HepG2 (cell line): ENCODE results near the gene TPTE2. TPM values are rescaled to one million over a fixed set of nuclear protein-coding genes. Genes with fewer than 3 reads are reported as not detected.

Experiments
- ADNP ChIP-seq: sonication (generic); formaldehyde crosslinking; IDR thresholded peaks from 2 replicates; pipeline ENCODE4 v1.4.0; 2020; ENCODE audit warnings: missing genetic modification reagents
- BCL3 ChIP-seq: sonication (generic); formaldehyde crosslinking; IDR thresholded peaks from 2 replicates; pipeline ENCODE4 v1.5.1; 2020; ENCODE audit warnings: mild to moderate bottlenecking, missing genetic modification reagents, moderate library complexity
- GATAD1 ChIP-seq: IDR thresholded peaks from 2 replicates; pipeline ENCODE4 v1.6.1; 2016; ENCODE audit warnings: missing genetic modification reagents, missing compliant biosample characterization
- ISX ChIP-seq: sonication (generic); formaldehyde crosslinking; conservative IDR thresholded peaks from 2 replicates; pipeline ENCODE4 v1.5.0; 2020; ENCODE audit warnings: missing genetic modification reagents
- KLF11 ChIP-seq: IDR thresholded peaks from 2 replicates; pipeline ENCODE4 v1.6.1; 2016; ENCODE audit warnings: missing compliant biosample characterization
- KLF12 ChIP-seq: sonication (generic); formaldehyde crosslinking; IDR thresholded peaks from 2 replicates; pipeline ENCODE4 v1.4.0; 2020; ENCODE audit warnings: missing genetic modification reagents, borderline replicate concordance
- MAFF ChIP-seq: IDR thresholded peaks from 2 replicates; pipeline ENCODE4 v1.6.1; 2011; ENCODE audit warnings: low read depth, low read length, improper control_type of control experiment
- RERE ChIP-seq: IDR thresholded peaks from 2 replicates; pipeline ENCODE4 v1.6.1; 2016; ENCODE audit warnings: low read depth, missing genetic modification reagents, missing compliant biosample characterization
- THAP9 ChIP-seq: sonication (generic); formaldehyde crosslinking; IDR thresholded peaks from 2 replicates; pipeline ENCODE4; 2020; ENCODE audit warnings: missing genetic modification reagents, mild to moderate bottlenecking, borderline replicate concordance
- THRA ChIP-seq: sonication (generic); formaldehyde crosslinking; IDR thresholded peaks from 2 replicates; pipeline ENCODE4 v1.4.0; 2020; ENCODE audit warnings: missing genetic modification reagents, borderline replicate concordance
- ZBTB3 ChIP-seq: sonication (generic); formaldehyde crosslinking; IDR thresholded peaks from 2 replicates; pipeline ENCODE4 v1.4.0; 2020; ENCODE audit warnings: low read depth, mild to moderate bottlenecking, moderate library complexity, missing genetic modification reagents, borderline replicate concordance
- ZNF20 ChIP-seq: sonication (generic); formaldehyde crosslinking; IDR thresholded peaks from 2 replicates; pipeline ENCODE4 v1.4.0; 2020; ENCODE audit warnings: mild to moderate bottlenecking, moderate library complexity, missing genetic modification reagents
- ZNF296 ChIP-seq: sonication (generic); formaldehyde crosslinking; conservative IDR thresholded peaks from 2 replicates; pipeline ENCODE4 v1.5.0; 2020; ENCODE audit warnings: mild to moderate bottlenecking, missing genetic modification reagents
- ZNF468 ChIP-seq: sonication (generic); formaldehyde crosslinking; IDR thresholded peaks from 2 replicates; pipeline ENCODE4 v1.8.0; 2022; ENCODE audit warnings: mild to moderate bottlenecking, moderate library complexity, missing genetic modification reagents
- ZNF552 ChIP-seq: sonication (generic); formaldehyde crosslinking; IDR thresholded peaks from 2 replicates; pipeline ENCODE4 v1.9.0; 2022; ENCODE audit warnings: missing genetic modification reagents, mild to moderate bottlenecking, borderline replicate concordance
- ZNF576 ChIP-seq: sonication (generic); formaldehyde crosslinking; IDR thresholded peaks from 2 replicates; pipeline ENCODE4 v1.4.0; 2020; ENCODE audit warnings: mild to moderate bottlenecking, missing genetic modification reagents
- ZNF678 ChIP-seq: sonication (generic); formaldehyde crosslinking; IDR thresholded peaks from 2 replicates; pipeline ENCODE4 v1.4.0; 2020; ENCODE audit warnings: mild to moderate bottlenecking, missing genetic modification reagents
- ZNF772 ChIP-seq: sonication (generic); formaldehyde crosslinking; IDR thresholded peaks from 2 replicates; pipeline ENCODE4 v1.5.0; 2020; ENCODE audit warnings: mild to moderate bottlenecking, missing genetic modification reagents
- ZNF780A ChIP-seq: sonication (generic); formaldehyde crosslinking; IDR thresholded peaks from 2 replicates; pipeline ENCODE4 v1.8.0; 2022; ENCODE audit warnings: mild to moderate bottlenecking, missing genetic modification reagents, moderate library complexity
- polyA plus RNA-seq, 8 experiments: library from polyadenylated mRNA; depleted of rRNA in 3 of 8; stranded (reverse) in 7 of 8; unstranded in 1 of 8; fragments of >200 nt; fragmentation: Illumina TruSeq in 4 of 8; extraction: Trizol in 4 of 8; gene quantifications; 2 replicates each; pipeline versions ENCODE4 v1.2.1 to v1.2.3, GENCODE V29; 2011 to 2016; ENCODE audit warnings: low read depth in 4 of 8, missing spikeins in 1 of 8, mixed read lengths in 1 of 8; ENCODE audit not compliant: insufficient read depth in 1 of 8
- total RNA-seq, 5 experiments: library from RNA; depleted of rRNA; stranded (reverse); fragments of >200 nt; fragmentation: Illumina TruSeq; extraction: Trizol; gene quantifications; 2 replicates each; pipeline ENCODE4 v1.2.3, GENCODE V29; 2016; ENCODE audit warnings: low read depth in 1 of 5

Gene TPTE2
- total and polyA plus RNA-seq, 2 of the 13 experiments (the other 11 are each of a cell fraction or from before 2014, with no cell fraction given): 0.07 TPM; not detected in 1

- TF ChIP-seq RERE (CRISPR knock-in tag): peak; percentile 86
- TF ChIP-seq ZNF552 (CRISPR knock-in tag): no peak
- peak; percentile 62; the same call in 1 of the 2 replicates for TF ChIP-seq ZBTB3 (CRISPR knock-in tag)
- TF ChIP-seq ZNF678: no peak
- no peak for TF ChIP-seq ZNF468 (CRISPR knock-in tag)
- TF ChIP-seq MAFF: no peak
- peak; percentile 65 for TF ChIP-seq GATAD1 (CRISPR knock-in tag)
- TF ChIP-seq BCL3: no peak
- TF ChIP-seq KLF12 (CRISPR knock-in tag): no peak
- TF ChIP-seq ADNP: 0 out of 2 replicates have a peak, but pooled peaks have one; percentile 63
- TF ChIP-seq ZNF576: no peak
- TF ChIP-seq ZNF772 (CRISPR knock-in tag): no peak
- TF ChIP-seq THRA (CRISPR knock-in tag): peak; percentile 80; the same call in 1 of the 2 replicates
- no peak for TF ChIP-seq KLF11
- no peak for TF ChIP-seq ZNF296 (CRISPR knock-in tag)
- TF ChIP-seq ZNF20: no peak
- TF ChIP-seq ISX (CRISPR knock-in tag): no peak
- TF ChIP-seq THAP9 (CRISPR knock-in tag): no peak
- no peak for TF ChIP-seq ZNF780A (CRISPR knock-in tag)
Measured at GRCh38 chr13:19596960-19597361, 35.6 kb upstream of the TPTE2 start (continued).
